ENCODE measurements around the gene ID2. TPM values are rescaled to one million over a fixed set of nuclear protein-coding genes. Genes with fewer than 3 reads are reported as not detected.

Gene ID2
- total and polyA plus RNA-seq, 2 of the 13 experiments (the other 11 are each of a cell fraction or from before 2014, with no cell fraction given) = 214 to 719 TPM

DNA sequence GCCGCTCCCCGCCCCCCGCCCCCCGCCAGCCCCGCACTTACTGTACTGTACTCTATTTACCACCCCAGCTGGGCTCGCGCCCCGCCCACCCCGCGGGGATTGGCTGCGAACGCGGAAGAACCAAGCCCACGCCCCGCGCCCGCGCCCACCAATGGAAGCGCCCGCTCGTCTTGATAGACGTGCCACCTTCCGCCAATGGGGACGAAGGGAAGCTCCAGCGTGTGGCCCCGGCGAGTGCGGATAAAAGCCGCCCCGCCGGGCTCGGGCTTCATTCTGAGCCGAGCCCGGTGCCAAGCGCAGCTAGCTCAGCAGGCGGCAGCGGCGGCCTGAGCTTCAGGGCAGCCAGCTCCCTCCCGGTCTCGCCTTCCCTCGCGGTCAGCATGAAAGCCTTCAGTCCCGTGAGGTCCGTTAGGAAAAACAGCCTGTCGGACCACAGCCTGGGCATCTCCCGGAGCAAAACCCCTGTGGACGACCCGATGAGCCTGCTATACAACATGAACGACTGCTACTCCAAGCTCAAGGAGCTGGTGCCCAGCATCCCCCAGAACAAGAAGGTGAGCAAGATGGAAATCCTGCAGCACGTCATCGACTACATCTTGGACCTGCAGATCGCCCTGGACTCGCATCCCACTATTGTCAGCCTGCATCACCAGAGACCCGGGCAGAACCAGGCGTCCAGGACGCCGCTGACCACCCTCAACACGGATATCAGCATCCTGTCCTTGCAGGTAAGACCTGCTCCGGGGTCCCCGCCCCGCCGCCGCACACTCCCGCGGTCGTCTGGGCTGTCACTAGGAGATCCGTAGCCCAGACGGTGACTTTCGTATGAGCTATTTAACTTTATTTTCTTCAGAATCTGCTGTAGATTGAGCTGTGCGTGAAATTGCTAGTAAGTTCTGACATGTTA lies at the start of gene ID2 (continued):
- TF ChIP-seq ZNF558 (CRISPR knock-in tag; IDR thresholded peaks at IDR 0.05; ENCODE audit: borderline replicate concordance) = peak; percentile 84
- peak; percentile 94; the same call in 1 of the 2 replicates for TF ChIP-seq RFXAP (CRISPR knock-in tag; IDR thresholded peaks at IDR 0.05; ENCODE audit: borderline replicate concordance)
- TF ChIP-seq KAT7 (CRISPR knock-in tag; IDR thresholded peaks at IDR 0.05; ENCODE audit: borderline replicate concordance) = peak; percentile 88
- peak; percentile 54; the same call in 1 of the 2 replicates for TF ChIP-seq DMAP1 (CRISPR knock-in tag; IDR thresholded peaks at IDR 0.05)
- peak; percentile 85 for TF ChIP-seq YY1 (IDR thresholded peaks at IDR 0.05; ENCODE audit: insufficient read depth, insufficient replicate concordance, low read depth, low read length)
- peak; percentile 53; the same call in 1 of the 2 replicates for TF ChIP-seq ZKSCAN5 (CRISPR knock-in tag; IDR thresholded peaks at IDR 0.05)
- TF ChIP-seq KLF16 (CRISPR knock-in tag; IDR thresholded peaks at IDR 0.05) = peak; percentile 79 to 97; a peak in 2 of 4 replicates
- no peak for TF ChIP-seq ZNF496 (CRISPR knock-in tag; IDR thresholded peaks at IDR 0.05; ENCODE audit: insufficient replicate concordance)
- TF ChIP-seq, protein P1, sequence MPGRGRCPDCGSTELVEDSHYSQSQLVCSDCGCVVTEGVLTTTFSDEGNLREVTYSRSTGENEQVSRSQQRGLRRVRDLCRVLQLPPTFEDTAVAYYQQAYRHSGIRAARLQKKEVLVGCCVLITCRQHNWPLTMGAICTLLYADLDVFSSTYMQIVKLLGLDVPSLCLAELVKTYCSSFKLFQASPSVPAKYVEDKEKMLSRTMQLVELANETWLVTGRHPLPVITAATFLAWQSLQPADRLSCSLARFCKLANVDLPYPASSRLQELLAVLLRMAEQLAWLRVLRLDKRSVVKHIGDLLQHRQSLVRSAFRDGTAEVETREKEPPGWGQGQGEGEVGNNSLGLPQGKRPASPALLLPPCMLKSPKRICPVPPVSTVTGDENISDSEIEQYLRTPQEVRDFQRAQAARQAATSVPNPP (CRISPR knock-in tag; IDR thresholded peaks at IDR 0.05) = no peak
- no peak for TF ChIP-seq KAT2B (IDR thresholded peaks at IDR 0.05; ENCODE audit: borderline replicate concordance, low read depth, low read length)
- TF ChIP-seq KAT8 (CRISPR knock-in tag; IDR thresholded peaks at IDR 0.05) = peak; percentile 85
- TF ChIP-seq ZFYVE20 (CRISPR knock-in tag; IDR thresholded peaks at IDR 0.05; ENCODE audit: borderline replicate concordance, low read depth) = 0 out of 2 replicates have a peak, but pooled peaks have one; percentile 70
- peak; percentile 75 for TF ChIP-seq GATAD1 (CRISPR knock-in tag; IDR thresholded peaks at IDR 0.05)
- peak; percentile 67; the same call in 1 of the 2 replicates for TF ChIP-seq ZNF317 (CRISPR knock-in tag; IDR thresholded peaks at IDR 0.05)
- TF ChIP-seq, protein P2, sequence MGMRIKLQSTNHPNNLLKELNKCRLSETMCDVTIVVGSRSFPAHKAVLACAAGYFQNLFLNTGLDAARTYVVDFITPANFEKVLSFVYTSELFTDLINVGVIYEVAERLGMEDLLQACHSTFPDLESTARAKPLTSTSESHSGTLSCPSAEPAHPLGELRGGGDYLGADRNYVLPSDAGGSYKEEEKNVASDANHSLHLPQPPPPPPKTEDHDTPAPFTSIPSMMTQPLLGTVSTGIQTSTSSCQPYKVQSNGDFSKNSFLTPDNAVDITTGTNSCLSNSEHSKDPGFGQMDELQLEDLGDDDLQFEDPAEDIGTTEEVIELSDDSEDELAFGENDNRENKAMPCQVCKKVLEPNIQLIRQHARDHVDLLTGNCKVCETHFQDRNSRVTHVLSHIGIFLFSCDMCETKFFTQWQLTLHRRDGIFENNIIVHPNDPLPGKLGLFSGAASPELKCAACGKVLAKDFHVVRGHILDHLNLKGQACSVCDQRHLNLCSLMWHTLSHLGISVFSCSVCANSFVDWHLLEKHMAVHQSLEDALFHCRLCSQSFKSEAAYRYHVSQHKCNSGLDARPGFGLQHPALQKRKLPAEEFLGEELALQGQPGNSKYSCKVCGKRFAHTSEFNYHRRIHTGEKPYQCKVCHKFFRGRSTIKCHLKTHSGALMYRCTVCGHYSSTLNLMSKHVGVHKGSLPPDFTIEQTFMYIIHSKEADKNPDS (CRISPR knock-in tag; IDR thresholded peaks at IDR 0.05) = peak; percentile 65
- peak; percentile 85 for TF ChIP-seq ZGPAT (CRISPR knock-in tag; IDR thresholded peaks at IDR 0.05)
- peak; percentile 99 for TF ChIP-seq ZNF451 (CRISPR knock-in tag; IDR thresholded peaks at IDR 0.05)
- TF ChIP-seq ARHGAP35 (CRISPR knock-in tag; IDR thresholded peaks at IDR 0.05; ENCODE audit: borderline replicate concordance) = no peak; the same call in 1 of the 2 replicates
- TF ChIP-seq, protein P3, sequence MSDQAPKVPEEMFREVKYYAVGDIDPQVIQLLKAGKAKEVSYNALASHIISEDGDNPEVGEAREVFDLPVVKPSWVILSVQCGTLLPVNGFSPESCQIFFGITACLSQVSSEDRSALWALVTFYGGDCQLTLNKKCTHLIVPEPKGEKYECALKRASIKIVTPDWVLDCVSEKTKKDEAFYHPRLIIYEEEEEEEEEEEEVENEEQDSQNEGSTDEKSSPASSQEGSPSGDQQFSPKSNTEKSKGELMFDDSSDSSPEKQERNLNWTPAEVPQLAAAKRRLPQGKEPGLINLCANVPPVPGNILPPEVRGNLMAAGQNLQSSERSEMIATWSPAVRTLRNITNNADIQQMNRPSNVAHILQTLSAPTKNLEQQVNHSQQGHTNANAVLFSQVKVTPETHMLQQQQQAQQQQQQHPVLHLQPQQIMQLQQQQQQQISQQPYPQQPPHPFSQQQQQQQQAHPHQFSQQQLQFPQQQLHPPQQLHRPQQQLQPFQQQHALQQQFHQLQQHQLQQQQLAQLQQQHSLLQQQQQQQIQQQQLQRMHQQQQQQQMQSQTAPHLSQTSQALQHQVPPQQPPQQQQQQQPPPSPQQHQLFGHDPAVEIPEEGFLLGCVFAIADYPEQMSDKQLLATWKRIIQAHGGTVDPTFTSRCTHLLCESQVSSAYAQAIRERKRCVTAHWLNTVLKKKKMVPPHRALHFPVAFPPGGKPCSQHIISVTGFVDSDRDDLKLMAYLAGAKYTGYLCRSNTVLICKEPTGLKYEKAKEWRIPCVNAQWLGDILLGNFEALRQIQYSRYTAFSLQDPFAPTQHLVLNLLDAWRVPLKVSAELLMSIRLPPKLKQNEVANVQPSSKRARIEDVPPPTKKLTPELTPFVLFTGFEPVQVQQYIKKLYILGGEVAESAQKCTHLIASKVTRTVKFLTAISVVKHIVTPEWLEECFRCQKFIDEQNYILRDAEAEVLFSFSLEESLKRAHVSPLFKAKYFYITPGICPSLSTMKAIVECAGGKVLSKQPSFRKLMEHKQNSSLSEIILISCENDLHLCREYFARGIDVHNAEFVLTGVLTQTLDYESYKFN (CRISPR knock-in tag; conservative IDR thresholded peaks at IDR 0.05) = peak; percentile 67
- no peak for TF ChIP-seq MTA3 (CRISPR knock-in tag; IDR thresholded peaks at IDR 0.05)

Data from HepG2 (cell line).